Vagina (tissue), 2 donors: Measurements from ENCODE around the gene TMC4.

Experiments used
- CTCF ChIP-seq, 3 experiments: fragments of 450-650 bp in 2 of 3; fragments of 200-600 bp in 1 of 3; sonication (generic) in 1 of 3; IDR thresholded peaks; one replicate each; pipeline ENCODE4 v1.5.1; 2017 to 2019; ENCODE audit warnings: antibody characterized with exemption in 3 of 3, mild to moderate bottlenecking in 2 of 3, moderate library complexity in 2 of 3
- POLR2A ChIP-seq, 2 donors: fragments of 450-650 bp; IDR thresholded peaks; one replicate each; pipeline ENCODE4 v1.6.1; 2017; ENCODE audit warnings: antibody characterized with exemption in 2 of 2, mild to moderate bottlenecking in 2 of 2, moderate library complexity in 2 of 2
- POLR2AphosphoS5 ChIP-seq, 2 donors: sonication (generic); formaldehyde crosslinking; IDR thresholded peaks; one replicate each; pipeline ENCODE4 v1.9.0; 2017; ENCODE audit warnings: antibody characterized with exemption in 2 of 2, mild to moderate bottlenecking in 2 of 2, low read depth in 1 of 2; ENCODE audit not compliant: insufficient read depth in 1 of 2

GRCh38 chr19:54156953-54157352, 16.0 kb downstream of the TMC4 start:
- TF ChIP-seq POLR2A (IDR thresholded peaks at IDR 0.05), result no peak
- TF ChIP-seq CTCF (IDR thresholded peaks at IDR 0.05), result no peak
- TF ChIP-seq POLR2AphosphoS5 (IDR thresholded peaks at IDR 0.05; ENCODE audit: insufficient read depth in 1 of 2, low read depth in 1 of 2), result no peak
